ENCODE measurements around the gene LDLRAD4. TPM values are rescaled to one million over a fixed set of nuclear protein-coding genes. Genes with fewer than 3 reads are reported as not detected.
"Not testable (repeated sequence)": the region's sequence is repeated elsewhere in the genome, so short reads cannot be mapped to it uniquely, and the experiment has no call there.

The LDLRAD4 gene
- polyA plus RNA-seq, 1 donor = 8.0 TPM

DNA sequence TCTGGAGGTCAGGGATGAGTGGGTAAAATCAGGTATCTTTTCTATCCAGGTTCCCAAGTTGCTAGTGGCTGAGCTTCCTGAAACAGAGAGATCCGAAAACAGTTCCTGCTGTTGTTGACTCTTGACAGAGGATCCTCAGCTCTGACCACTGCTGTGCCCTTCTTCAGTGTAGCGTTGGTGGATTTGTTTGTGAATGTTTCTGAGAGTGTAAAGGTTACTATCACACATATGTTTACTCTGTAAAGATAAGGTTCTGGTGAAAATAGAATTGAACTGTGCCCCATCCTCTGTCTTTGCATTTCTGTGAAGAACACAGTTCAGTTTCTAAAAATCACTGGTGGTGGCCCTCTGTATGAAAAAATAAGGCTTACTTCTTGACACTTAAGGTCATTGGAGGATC is 119.8 kb downstream of the LDLRAD4 start:
- DNase-seq = no peak

DNA sequence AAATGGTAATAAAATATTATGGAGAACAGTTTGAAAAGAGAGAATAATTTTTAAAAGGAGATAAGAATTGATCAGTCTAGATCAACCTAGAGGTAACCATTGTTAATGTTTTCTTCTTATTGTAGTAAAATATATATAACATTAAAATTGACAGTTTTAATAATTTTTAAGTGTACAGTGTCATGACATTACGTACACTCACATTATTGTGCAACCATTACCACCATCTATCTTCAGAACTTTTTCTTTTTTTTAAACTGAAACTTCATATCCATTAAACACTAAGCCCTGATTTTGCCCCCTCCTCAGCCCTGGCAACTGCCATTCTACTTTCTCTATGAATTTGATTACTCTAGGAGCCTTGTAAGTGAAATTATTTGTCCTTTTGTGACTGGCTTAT is 121.1 kb downstream of the LDLRAD4 start:
- DNase-seq = no peak

DNA sequence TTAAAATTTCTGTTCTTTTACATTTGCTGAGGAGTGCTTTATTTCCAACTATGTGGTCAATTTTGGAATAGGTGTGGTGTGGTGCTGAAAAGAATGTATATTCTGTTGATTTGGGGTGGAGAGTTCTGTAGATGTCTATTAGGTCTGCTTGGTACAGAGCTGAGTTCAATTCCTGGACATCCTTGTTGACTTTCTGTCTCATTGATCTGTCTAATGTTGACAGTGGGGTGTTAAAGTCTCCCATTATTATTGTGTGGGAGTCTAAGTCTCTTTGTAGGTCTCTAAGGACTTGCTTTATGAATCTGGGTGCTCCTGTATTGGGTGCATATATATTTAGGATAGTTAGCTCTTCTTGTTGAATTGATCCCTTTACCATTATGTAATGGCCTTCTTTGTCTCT is 127.9 kb downstream of the LDLRAD4 start:
- DNase-seq = not testable (repeated sequence)

DNA sequence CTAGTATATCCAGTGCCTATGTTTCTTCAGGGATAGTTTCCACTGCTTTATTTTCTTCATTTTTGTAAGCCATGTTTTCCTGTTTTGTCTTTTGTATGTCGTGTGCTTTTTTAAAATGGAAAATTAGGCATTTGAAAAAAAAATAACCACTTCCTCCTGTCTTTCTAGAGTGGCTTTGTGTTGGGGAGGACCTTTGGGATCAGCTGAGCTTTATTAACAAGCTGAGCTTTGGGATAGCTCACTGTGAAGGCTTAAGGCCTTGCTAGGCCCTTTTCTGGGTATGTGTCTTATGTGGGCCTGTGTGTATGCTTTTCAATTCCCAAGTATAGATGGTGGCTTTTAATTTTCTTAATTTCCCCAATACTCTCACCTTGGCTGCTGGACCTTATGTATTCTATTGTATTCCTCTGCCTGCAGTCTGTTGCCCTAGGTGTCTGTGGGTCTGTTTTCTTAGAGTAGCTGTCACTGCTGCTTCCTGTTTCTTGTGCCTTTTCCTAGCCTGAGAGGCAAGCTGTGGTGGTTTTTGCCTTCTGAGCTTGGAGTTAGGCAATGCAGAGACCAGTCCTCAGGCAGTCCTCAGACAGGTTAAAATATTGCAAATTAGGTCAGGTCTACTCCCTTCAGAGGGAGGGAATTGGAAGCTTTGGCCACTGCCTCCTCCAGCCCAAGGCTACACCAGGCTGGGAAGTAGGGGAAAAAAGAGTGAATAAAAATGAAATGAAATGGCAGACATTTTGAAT is 134.7 kb downstream of the LDLRAD4 start:
- no peak for DNase-seq

DNA sequence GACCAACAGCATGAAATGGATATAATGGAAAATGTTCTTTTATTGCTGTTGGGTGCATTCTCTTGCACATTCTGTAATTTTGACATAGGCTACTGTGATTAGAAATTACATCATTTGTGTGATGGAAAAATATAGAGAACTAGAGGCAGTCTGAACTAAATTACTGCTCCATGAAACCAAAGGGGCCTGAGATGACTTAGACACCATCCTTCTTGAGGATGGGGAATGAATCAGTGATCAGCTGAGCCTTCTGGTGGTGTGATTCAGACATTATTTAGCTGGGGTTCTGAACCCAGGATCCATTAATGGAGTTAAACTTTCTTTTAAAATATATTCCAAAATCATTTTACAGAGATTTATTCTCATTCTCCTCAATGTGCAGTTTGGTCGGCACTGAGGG is 135.8 kb downstream of the LDLRAD4 start:
- no peak for DNase-seq

DNA sequence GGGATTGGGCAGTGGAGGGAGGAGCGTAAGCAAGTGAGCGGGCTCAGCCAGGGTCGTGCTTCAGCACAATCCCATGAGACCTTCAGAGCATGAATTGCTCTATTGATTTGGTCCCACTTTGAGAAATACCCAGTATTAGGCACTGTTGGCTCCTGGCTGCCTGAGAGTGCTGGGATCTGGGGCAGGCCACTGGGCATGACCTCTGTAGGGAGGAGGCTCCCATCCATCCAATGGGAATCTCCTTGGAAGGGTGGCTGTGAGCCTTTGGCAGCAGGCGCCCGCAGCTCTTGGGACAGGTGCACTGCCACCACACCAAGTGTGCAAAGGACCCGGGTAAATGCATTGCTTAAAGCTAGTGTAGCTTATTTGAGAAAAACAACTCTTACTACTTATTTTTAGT is 137.5 kb downstream of the LDLRAD4 start:
- no peak for DNase-seq

DNA sequence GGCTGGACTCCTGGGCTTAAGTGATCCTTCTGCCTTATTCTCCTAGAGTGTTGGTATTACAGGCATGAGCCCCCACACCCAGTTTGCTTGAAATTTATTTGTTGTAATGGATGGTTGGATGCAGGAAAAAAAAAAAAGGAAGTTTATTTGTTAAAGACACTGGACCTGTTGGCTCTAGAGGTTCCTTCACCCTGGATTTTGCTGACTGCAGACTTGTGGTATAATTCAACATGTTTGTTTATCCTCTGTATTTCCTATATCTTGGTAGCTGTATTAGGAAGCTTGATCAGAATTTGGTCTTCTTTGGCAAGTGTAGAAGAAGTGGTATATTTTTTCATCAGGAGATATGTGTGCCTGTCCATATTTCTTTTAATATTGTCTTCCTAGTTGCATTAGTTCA is 138.7 kb downstream of the LDLRAD4 start:
- DNase-seq = no peak

DNA sequence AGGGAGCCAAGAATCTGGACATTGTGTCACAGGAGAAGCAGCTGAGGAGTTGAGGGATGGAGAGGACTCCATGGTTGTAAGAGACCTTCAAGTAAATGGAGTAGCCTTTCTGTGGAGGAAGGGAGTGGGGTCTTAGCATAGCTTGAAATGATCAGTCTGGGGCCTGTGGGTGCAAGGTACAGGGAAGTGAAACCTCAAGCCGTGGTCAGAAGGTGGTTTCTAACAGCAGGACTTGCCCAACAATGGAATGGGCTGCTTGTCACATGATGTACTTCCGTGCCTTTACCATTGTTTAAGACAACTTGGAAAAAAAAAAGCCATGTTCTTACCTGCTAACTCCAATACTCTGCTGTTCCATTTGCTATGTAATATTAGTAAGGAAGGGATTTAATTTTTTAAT is 140.7 kb downstream of the LDLRAD4 start:
- no peak for DNase-seq

DNA sequence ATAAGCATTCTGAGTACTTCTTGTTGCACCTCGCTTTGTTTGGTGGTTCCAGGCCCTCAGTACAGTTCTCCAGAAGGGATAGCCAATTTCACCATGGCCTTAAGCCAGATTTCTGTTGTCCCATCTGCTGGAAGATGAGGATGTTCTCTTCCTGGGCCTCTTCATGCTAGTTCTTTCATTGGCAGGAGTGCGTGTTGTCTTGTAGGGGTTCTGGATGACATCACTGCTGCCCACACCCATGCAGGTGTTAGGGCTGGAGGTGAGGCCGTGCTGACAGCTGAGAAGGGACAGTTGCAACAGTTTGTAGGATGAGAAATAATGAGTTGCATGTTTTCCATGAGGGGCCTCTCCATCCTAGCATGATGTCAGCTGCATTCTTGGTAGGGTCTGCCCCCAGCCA is 142.9 kb downstream of the LDLRAD4 start:
- no peak for DNase-seq

DNA sequence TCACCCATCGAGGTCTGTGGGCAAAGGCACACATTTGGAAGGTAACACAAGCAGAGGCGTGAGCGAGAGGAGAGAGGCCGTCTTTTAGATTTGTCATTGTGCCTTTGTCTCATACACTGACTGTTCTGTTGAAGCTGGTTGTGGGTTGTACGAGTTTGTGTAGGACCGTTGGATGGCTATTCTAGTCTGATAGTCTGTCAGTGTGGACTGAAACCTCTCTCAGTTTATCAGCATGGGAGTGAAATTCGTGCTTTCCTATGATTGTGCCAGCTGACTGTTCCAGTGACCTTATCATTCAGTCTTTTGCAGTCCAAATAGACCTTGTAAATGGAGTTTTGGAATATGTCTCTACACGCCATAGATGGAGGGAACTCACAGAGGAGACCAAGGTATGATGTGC is 143.5 kb downstream of the LDLRAD4 start:
- no peak for DNase-seq

DNA sequence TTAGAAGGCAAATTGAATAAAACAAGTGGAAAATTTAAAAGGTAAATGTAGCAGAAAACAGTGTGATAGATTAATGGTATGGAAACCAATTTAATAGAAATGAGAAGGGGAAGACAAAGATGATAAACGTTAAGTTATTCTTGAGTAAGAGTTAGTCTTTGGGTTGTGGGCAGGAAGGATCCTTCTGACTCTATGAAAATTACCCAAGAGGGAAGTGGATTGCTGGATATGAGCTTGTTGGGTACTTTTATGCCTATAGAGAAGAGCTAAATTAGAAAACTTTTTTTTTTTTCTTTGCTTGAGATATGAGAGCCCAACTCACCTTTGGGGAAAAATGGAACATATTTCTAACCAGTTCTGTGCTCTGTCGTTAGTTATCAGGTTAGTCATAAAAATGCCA is 144.0 kb downstream of the LDLRAD4 start:
- no peak for DNase-seq

DNA sequence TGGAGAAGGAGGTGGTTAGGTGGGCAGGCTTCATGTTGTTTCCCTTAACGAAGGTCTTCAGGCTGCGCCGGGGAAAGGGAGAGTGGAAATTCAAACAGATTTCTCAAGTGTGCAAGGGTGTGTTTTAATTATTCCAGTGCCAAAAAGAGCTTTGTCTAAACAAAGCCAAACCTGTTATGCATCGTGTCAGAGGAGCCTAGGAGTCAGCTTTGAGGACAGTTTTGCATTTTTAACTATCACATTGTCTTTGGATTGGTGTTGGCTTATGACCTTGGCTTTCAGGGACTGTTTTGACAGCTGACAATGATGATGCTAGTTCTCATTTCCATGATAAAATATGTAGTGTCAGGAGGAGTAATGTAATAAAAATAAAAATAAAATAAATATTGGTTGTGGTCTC is 144.8 kb downstream of the LDLRAD4 start:
- no peak for DNase-seq

DNA sequence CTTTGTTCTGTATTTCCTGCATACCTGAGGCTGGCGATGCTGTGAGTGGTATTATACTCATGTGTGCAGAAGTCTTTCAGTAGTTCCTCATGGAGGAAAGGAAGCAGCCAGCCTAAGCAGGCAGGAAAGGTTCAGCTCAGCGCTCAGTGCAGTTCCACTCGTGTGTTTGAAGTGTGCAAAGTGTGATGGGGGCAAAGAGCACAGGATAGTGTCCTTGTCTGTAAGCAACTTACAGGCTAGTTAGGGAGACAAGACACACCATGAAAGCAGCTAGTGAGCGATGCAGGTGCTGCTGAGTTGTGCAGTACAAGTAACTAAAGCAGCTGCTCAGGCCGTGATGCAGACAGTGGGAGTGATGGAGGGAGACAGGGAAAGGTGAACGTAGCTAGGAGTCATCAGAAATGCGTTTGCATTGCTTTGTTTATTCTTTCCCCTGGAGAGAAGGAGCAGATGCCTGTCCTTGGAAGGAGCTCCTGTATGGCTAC is 146.2 kb downstream of the LDLRAD4 start:
- DNase-seq = no peak

DNA sequence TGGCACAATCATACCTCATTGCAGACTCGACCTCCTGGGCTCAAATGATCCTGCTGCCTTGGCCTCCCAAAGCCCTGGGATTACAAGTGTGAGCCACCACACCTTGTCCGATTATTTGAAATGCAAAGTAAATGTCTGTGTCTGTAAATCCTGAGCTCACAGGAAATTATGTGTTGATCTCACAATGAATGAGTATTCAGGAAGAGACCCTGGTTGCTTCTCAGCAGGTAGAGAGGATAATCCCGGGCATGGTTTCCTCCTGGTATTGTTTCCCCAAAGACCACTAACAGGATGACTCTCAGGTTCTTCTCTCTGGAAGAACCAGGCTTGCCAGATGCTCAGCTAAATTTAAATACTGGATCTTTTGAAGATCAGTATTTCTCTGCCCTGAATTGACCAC is 147.6 kb downstream of the LDLRAD4 start:
- DNase-seq = no peak

DNA sequence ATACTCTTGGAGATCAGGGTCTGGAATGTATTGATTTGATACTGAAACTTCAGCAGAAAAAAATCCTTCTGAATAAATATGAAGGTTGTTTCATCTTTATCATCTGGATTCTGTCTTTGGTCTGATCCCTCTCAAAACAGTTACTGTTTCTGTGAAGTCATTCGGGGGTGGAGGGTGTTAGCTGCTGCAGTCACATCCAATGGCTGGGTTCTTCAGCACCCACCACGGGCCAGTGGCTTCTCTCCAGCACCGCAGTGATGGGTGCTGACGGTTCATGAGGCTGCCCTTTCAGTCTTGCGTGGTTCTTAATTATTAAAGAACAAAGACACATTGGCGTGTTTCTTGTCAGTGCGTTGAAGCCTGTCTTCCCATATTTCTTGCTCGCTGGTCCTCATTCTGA is 148.0 kb downstream of the LDLRAD4 start:
- DNase-seq = no peak

DNA sequence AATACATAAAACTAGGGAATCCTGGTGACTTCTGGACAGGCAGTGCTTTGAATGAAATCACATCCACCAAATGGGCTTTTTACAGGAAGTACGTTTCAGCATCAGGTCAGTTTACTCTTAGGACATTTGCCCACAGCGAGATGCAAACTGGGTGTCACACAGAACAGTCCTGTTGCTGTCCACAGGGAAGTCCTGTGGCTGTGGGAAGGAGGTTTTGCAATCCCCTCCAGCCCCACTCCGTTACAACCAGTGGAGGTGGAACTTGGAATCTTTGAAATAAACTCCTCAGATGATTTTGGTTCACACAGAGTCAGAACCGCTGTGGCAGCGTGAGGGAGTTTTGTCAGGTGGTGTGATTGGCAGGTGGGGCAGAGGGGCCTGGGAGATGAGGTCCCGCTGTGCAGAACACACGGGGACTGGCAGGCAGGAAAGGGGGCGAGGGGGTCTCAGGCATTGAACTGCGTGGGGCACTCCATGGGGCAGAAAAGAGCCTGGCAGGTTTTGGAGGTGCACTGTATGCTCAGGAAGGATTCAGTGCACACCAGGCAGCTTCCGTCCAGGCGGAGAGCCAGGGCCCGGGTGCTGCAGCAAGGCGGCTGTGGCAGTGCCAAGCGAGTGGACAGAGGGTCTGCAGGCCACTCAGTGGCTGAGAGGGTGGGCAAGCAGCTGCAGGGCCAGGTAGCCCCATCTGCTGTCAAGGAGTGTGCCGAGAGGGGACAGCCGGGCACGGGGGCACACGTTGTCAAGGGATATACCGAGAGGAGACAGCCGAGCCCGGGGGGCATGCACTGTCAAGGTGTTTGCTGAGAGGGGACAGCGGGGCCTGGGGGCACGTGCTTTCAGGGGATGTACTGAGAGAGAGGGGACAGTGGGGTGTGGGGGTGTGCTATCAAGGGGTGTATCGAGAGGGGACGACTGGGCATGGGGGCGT is 148.7 kb downstream of the LDLRAD4 start:
- DNase-seq = no peak

DNA sequence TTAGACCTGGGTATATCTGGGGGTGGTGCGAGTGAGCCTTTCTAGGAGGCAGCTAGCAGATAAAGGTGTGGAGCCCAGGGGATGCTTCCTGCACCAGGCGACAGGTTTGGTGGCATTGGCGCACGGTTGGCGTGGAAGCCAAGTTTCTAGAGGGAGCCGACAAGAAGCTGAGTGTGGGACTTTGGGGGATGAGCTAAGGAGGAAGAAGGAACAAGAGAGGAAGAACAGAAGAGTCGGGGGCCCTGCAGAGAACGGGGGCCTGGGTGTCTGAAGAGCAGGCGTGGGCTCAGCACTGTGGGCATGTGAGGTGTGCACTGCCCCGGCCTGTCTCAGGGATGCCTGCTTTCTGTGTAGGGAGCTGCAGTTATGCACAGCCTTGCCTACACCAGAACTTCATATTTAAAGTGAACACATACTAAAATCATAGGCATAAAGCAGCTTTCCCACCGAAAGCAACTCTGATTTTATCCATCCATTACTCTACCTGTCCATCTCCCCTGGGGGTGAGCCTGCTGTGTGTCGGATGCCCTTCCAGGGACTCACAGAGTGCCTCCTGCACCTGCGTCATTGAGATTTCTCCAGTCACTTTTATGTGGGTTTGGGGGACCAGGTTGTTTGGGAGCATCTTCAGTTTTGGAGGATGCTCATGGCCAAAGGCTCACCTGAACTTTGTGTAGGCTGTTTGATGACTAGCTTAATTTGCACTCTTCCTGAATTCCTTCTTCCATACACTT is 149.7 kb downstream of the LDLRAD4 start:
- no peak for DNase-seq

DNA sequence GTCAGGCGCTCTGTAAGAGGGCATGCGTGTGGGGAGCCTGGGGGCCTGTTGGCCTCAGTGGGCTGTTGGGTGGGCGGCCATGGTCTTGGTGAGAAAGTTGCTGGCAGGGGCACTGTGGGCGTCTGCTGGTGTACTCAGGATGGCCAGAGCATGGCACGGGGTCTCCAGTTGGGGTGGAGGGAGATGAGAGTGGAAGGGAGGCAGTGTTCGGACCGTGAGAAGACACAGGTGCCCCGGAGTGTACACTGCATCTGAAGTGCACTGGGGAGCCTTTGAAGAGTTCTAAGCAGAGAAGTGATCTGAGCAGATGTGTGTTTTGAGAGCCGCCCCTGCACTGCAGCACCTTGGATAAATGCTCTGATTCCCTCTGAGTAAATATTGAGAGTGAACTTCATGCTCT is 150.8 kb downstream of the LDLRAD4 start:
- no peak for DNase-seq

DNA sequence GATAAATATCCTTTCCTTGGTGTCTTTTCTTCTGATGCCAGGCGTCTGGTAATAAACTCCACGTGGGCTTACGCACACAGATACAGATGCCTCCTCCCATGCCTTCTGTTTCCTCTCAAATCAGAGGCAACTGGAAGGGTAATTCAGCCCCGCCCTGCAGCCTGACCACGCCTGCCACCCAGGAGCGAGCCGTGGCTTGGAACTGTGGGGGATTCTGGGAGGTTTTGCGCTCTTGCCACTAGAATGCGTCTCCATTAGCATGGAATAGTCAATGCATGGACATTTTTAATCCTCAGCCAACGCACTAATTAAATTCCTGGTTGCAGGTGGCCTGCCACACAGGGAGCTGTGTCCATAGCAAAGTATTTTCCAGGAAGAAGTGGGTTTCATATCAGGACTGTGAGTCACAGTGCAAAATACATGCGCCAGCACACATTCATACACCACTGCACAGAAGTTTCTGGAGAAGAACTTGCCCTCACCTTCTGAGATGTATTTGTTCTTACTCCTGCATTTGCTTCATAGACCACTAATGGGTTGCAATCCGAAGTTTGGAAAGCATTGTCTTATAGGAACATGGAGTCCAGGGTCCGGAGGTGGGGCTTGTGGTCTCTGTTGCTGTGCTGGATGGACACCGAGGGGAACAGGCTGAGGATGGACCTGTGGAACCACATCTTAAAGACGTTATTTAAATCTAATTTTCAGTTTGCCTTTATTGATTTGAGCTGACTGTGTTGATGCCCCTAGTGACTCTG is 151.4 kb downstream of the LDLRAD4 start:
- DNase-seq = no peak

DNA sequence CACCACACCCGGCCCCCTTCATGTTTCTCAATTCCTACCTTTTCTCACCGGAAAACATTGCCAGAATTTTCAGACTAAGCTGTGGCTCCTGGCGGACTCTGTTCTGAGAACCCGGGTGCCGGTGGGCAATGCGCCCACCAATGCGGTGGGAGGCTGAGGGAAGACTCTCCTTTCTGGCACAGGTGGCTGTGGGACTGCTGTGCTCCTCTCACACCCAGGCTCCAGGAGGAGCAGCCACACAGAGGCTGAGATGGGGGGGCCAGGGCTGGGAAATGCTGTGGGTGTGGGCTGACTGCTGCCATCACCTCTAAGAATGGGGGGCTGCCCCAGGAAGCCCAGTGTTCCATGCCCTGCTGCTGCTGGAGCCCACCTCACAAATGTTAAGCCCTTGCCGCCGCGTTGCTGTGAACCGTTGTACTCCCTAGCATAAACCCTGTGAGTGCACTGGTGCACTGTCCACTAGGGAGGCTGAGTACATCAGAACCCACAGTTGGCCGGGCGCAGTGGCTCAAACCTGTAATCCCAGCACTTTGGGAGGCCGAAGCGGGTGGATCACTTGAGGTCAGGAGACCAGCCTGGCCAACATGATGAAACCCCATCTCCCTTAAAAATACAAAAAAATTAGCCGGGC is 152.6 kb downstream of the LDLRAD4 start:
- no peak for DNase-seq

DNA sequence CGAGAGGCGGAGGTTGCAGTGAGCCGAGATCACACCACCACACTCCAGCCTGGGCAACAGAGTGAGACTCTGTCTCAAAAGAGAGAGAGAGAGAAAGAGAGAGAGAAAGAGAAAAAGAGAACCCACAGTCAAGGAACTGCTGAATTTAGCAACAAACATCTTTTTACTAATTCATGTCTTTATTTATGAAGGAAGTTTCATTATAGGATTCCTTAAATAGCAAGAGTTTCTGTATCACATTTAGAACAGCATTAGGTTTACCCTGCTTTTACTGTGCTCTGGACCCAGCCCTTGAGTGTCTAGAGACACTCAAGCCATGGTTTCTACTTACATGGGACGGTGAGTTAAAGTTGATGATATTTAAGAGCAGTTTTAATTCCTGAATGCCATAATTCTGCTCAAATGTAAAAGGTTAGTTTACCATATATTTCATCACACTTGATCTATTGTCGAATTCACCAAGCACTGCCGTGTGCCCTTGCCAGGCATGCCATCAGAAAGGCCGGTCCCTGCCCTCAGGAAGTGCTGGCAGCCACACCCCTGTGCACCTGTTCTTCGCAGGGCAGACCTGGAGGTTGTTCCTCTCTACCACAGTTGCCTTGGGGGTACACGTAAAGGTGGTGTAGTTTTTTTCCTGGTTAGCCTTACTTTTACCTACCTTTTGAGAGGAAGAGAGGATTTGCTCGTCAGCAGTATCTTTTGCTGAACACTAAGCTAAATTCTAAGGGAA is 153.3 kb downstream of the LDLRAD4 start:
- no peak for DNase-seq
